B cell (primary cell): Measurements from ENCODE around the gene ATF3. TPM values are rescaled to one million over a fixed set of nuclear protein-coding genes. Genes with fewer than 3 reads are reported as not detected.

Experiments used
- ATAC-seq: fragments of 200-7000 bp; cut with Tn5 transposase; one replicate; pipeline ENCODE4 v1.10.0; 2021; ENCODE audit warnings: low read depth, mild to moderate bottlenecking, moderate number of reproducible peaks, moderate library complexity
- CTCF ChIA-PET: fragments of 350-600 bp; sonication (Branson Sonifier 250); formaldehyde crosslinking; loops from one replicate; lab custom pipeline; 2021; ENCODE audit warnings: antibody characterized with exemption, inconsistent platforms; lab: Charles Lee
- POLR2A ChIA-PET: fragments of 350-600 bp; sonication (Branson Sonifier 250); formaldehyde crosslinking; loops from one replicate; lab custom pipeline; 2021; ENCODE audit warnings: antibody characterized with exemption; lab: Charles Lee
- DNase-seq: peaks from one replicate; pipeline ENCODE4 v3.0.0; 2013
- H2AFZ ChIP-seq: 2 replicates; pipeline ENCODE4 v1.6.1; 2012; ENCODE audit warnings: mild to moderate bottlenecking, low read depth, low read length; ENCODE audit not compliant: insufficient read depth, poor library complexity, severe bottlenecking
- H3K27ac ChIP-seq, 2 donors: 1 replicate in 1 of 2; 2 replicates in 1 of 2; pipeline ENCODE4 v1.5.1; 2012 to 2013; ENCODE audit warnings: low read length in 2 of 2, mild to moderate bottlenecking in 2 of 2, moderate library complexity in 1 of 2
- H3K27me3 ChIP-seq, 4 experiments: fragments of 200-600 bp in 1 of 4; sonication (generic) in 1 of 4; replicated peaks in 1 of 4; 1 replicate in 2 of 4; 2 replicates in 2 of 4; pipeline versions ENCODE4 v1.6.1 to v1.7.0; 2013 to 2016; ENCODE audit warnings: low read length in 3 of 4, mild to moderate bottlenecking in 2 of 4, mixed read lengths in 1 of 4, moderate library complexity in 1 of 4; ENCODE audit not compliant: insufficient read depth in 4 of 4, control insufficient read depth in 3 of 4; ENCODE audit errors: control extremely low read depth in 1 of 4
- H3K36me3 ChIP-seq, 2 experiments: replicated peaks in 1 of 2; 1 replicate in 1 of 2; 2 replicates in 1 of 2; pipeline versions ENCODE4 v1.6.1 to v1.7.1; 2013; ENCODE audit warnings: low read length in 1 of 2; ENCODE audit not compliant: insufficient read depth in 2 of 2, control insufficient read depth in 1 of 2; ENCODE audit errors: control extremely low read depth in 1 of 2, extremely low read depth in 1 of 2
- H3K4me1 ChIP-seq, 2 donors: fragments of 200-600 bp in 1 of 2; sonication (generic) in 1 of 2; 1 replicate in 1 of 2; 2 replicates in 1 of 2; pipeline versions ENCODE4 v1.5.1 to v1.6.1; 2013 to 2017; ENCODE audit warnings: low read length in 2 of 2; ENCODE audit not compliant: control insufficient read depth in 2 of 2, insufficient read depth in 2 of 2
- H3K4me2 ChIP-seq: replicated peaks from 2 replicates; pipeline ENCODE3; 2012; ENCODE audit warnings: mild to moderate bottlenecking, low read depth, low read length; ENCODE audit not compliant: poor library complexity, severe bottlenecking
- H3K4me3 ChIP-seq, 5 experiments: fragments of 200-600 bp in 1 of 5; sonication (generic) in 1 of 5; 1 replicate in 3 of 5; 2 replicates in 2 of 5; pipeline versions ENCODE4 v1.5.1 to v1.7.0; 2011 to 2016; ENCODE audit warnings: low read length in 4 of 5, mild to moderate bottlenecking in 4 of 5, low read depth in 2 of 5, control low read depth in 1 of 5, moderate library complexity in 1 of 5; ENCODE audit not compliant: insufficient read depth in 1 of 5; ENCODE audit errors: control extremely low read depth in 1 of 5, extremely low read depth in 1 of 5
- H3K79me2 ChIP-seq: fragments of 200-600 bp; sonication (generic); one replicate; pipeline ENCODE4 v1.6.0; 2016; ENCODE audit warnings: low read length; ENCODE audit not compliant: control insufficient read depth, insufficient read depth
- H3K9ac ChIP-seq: fragments of 200-600 bp; sonication (generic); 2 replicates; pipeline ENCODE4 v1.6.1; 2017; ENCODE audit warnings: mild to moderate bottlenecking, low read length, moderate library complexity
- H3K9me3 ChIP-seq, 3 donors: one replicate each; pipeline versions ENCODE4 v1.6.1 to v1.7.1; 2013; ENCODE audit warnings: low read length in 2 of 3; ENCODE audit not compliant: control insufficient read depth in 2 of 3, insufficient read depth in 1 of 3; ENCODE audit errors: control extremely low read depth in 1 of 3
- H4K20me1 ChIP-seq: 2 replicates; pipeline ENCODE4 v1.6.0; 2012; ENCODE audit warnings: mild to moderate bottlenecking, low read length; ENCODE audit not compliant: insufficient read depth, control insufficient read depth, poor library complexity, severe bottlenecking
- H3K27ac Mint-ChIP-seq: one replicate; pipeline ENCODE4 v1.8.0; 2021; ENCODE audit warnings: mixed read lengths
- H3K27me3 Mint-ChIP-seq: one replicate; pipeline ENCODE4 v1.8.0; 2021; ENCODE audit warnings: mixed read lengths
- H3K4me1 Mint-ChIP-seq: one replicate; pipeline ENCODE4 v1.8.0; 2021; ENCODE audit warnings: mixed read lengths
- H3K4me3 Mint-ChIP-seq: one replicate; pipeline ENCODE4 v1.8.0; 2021; ENCODE audit warnings: mixed read lengths
- H3K9me3 Mint-ChIP-seq: one replicate; pipeline ENCODE4 v1.8.0; 2022; ENCODE audit warnings: mixed read lengths; ENCODE audit not compliant: insufficient read depth
- CTCF ChIP-seq: fragments of 200-600 bp; IDR thresholded peaks from one replicate; pipeline ENCODE4 v1.8.0; 2022; ENCODE audit warnings: antibody characterized with exemption, mild to moderate bottlenecking
- EZH2 ChIP-seq: IDR thresholded peaks from 2 replicates; pipeline ENCODE4 v1.6.1; 2012; ENCODE audit warnings: borderline replicate concordance, low read depth, mild to moderate bottlenecking, moderate library complexity, low read length; ENCODE audit not compliant: insufficient read depth, poor library complexity, severe bottlenecking
- WGBS: methylation state at CpG from one replicate; pipeline ENCODE4 v1.1.5; 2013; ENCODE audit warnings: missing lambda C conversion rate; ENCODE audit not compliant: insufficient coverage; 5-methylcytosine and 5-hydroxymethylcytosine counted together
- intact Hi-C: fragments of 100-400 bp; cut with micrococcal nuclease; formaldehyde crosslinking; loops from one replicate; pipeline ENCODE4 v1.10.0; 2022
- polyA plus RNA-seq: library from polyadenylated mRNA; depleted of rRNA; stranded (reverse); fragments of >200 nt; gene quantifications from 2 replicates; pipeline ENCODE4 v1.2.3, GENCODE V29; 2012
- total RNA-seq, 2 donors: library from RNA; stranded (reverse); fragments of 120-200 nt in 1 of 2; gene quantifications; 1 replicate in 1 of 2; 2 replicates in 1 of 2; pipeline versions ENCODE4 v1.2.3 to v1.2.4, GENCODE V29; 2013 to 2022

The ATF3 gene
- total and polyA plus RNA-seq, 2 donors (not counting 1 experiment from before 2014, with no cell fraction given), result 4.5 to 42.3 TPM

- H2AFZ ChIP-seq, result no peak overlapping the region
- H4K20me1 ChIP-seq, result no peaks in the 10 kb centered on the region
- H3K27me3 ChIP-seq, result peaks cover 0 to 17% (median 0%) of the 10 kb centered on the region in 4 experiments
- no peak for TF ChIP-seq EZH2
- TF ChIP-seq CTCF, result no peak
- no peaks in the 10 kb centered on the region for H3K36me3 ChIP-seq
- H3K9ac ChIP-seq, result no peak overlapping the region
- Mint-ChIP-seq H3K4me3 (no peak overlapping the region), H3K27me3 (peaks cover 12% of the 10 kb centered on the region), H3K9me3 (no peaks in the 10 kb centered on the region), H3K4me1 (peaks cover 15% of the 10 kb centered on the region), H3K27ac (no peak overlapping the region)
- H3K4me3 ChIP-seq, result no peak overlapping the region
- intact Hi-C loops, result no loop called here
- ChIA-PET POLR2A (no interaction called here), CTCF (interaction anchor here (1.0 to 1.3 kb wide), 2 partner anchors 25 to 29 kb away, joined by 3 read pairs; no protein-coding TSS in a partner anchor)
- H3K27ac ChIP-seq, result no peak overlapping the region
- whole genome bisulfite sequencing, result no CpG with 5 or more reads among the region's 3 CpGs
- peaks cover 18% of the 10 kb centered on the region in 2 donors for H3K4me1 ChIP-seq
- H3K79me2 ChIP-seq, result no peaks in the 10 kb centered on the region
- no peak for DNase-seq
- H3K9me3 ChIP-seq, result peaks cover 1 to 7% (median 3%) of the 10 kb centered on the region in 3 donors
- ATAC-seq, result no peak
- H3K4me2 ChIP-seq, result no peak overlapping the region
Observed at GRCh38 chr1:212640223-212640878, 31.8 kb downstream of the ATF3 start.

DNA sequence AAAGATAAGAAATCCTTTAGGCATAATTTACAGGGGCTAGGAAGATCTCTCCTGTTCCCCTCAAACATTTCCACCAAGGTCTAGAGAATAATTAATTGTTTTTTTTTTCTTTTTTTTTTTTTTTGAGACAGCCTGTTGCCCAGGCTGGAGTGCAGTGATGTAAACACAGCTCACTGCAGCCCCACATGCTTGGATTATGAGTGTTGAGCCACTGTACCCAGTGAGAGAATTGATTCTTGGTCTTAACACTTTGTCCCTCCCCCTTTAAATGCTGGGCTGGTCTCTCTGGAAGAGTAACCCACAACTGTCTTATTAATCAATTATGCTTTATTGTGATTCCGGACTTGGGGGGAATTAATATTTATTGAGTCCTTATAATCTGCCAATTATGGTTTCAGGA, 33.4 kb downstream of the ATF3 start:
- Histone ChIP-seq H3K4me2 (no peak overlapping the region), H3K9ac (no peak overlapping the region), H3K4me3 (no peak overlapping the region), H3K27me3 (peaks cover 0 to 17% (median 0%) of the 10 kb centered on the region in 4 experiments), H3K36me3 (no peaks in the 10 kb centered on the region), H3K79me2 (no peaks in the 10 kb centered on the region), H4K20me1 (no peaks in the 10 kb centered on the region), H3K4me1 (peaks cover 2 to 4% of the 10 kb centered on the region in 2 donors), H3K27ac (no peak overlapping the region), H2AFZ (no peak overlapping the region), H3K9me3 (peaks cover 1 to 7% (median 3%) of the 10 kb centered on the region in 3 donors)
- intact Hi-C loops, result no loop called here
- Mint-ChIP-seq H3K9me3 (no peaks in the 10 kb centered on the region), H3K27me3 (peaks cover 15% of the 10 kb centered on the region), H3K4me1 (no peaks in the 10 kb centered on the region), H3K4me3 (no peak overlapping the region), H3K27ac (no peak overlapping the region)
- TF ChIP-seq EZH2 (no peak), CTCF (no peak)
- CTCF ChIA-PET, result interaction anchor here (1.1 kb wide), 1 partner anchor 165 kb away, joined by 7 read pairs; no protein-coding TSS in a partner anchor
- DNase-seq (no peak), ATAC-seq (no peak)
- POLR2A ChIA-PET, result no interaction called here
- no CpG with 5 or more reads among the region's 1 CpG for WGBS
